K562 (cell line): Measurements from ENCODE around the gene GLI1. TPM values are rescaled to one million over a fixed set of nuclear protein-coding genes. Genes with fewer than 3 reads are reported as not detected.
A peak's percentile ranks its signal among the peaks of the same experiment; 100 is the strongest.

Experiments
- BRCA1 ChIP-seq, 2 experiments: fragments of 450-650 bp in 1 of 2; sonication (generic) in 1 of 2; formaldehyde crosslinking in 1 of 2; IDR thresholded peaks; 2 replicates each; pipeline versions ENCODE4 v1.5.0 to v1.6.1; 2017 to 2020; ENCODE audit warnings: mild to moderate bottlenecking in 1 of 2, missing genetic modification reagents in 1 of 2
- CUX1 ChIP-seq: fragments of 200-800 bp; sonication (Bioruptor generic); IDR thresholded peaks from 2 replicates; pipeline ENCODE4 v1.6.1; 2016; ENCODE audit warnings: missing genetic modification characterization, missing compliant biosample characterization
- GABPB1 ChIP-seq: sonication (generic); formaldehyde crosslinking; IDR thresholded peaks from 2 replicates; pipeline ENCODE4 v1.8.0; 2022; ENCODE audit warnings: mild to moderate bottlenecking, missing genetic modification reagents
- HLTF ChIP-seq: fragments of 450-650 bp; IDR thresholded peaks from 2 replicates; pipeline ENCODE4 v1.6.1; 2016
- HMG20B ChIP-seq: fragments of 250-450 bp; sonication (Bioruptor Pico); IDR thresholded peaks from 2 replicates; pipeline ENCODE4 v1.5.0; 2021; ENCODE audit warnings: mild to moderate bottlenecking
- HNRNPH1 ChIP-seq: fragments of 200-400 bp; formaldehyde crosslinking; optimal IDR thresholded peaks from 2 replicates; pipeline ENCODE3; 2017; ENCODE audit warnings: low read depth, mild to moderate bottlenecking, low read length, moderate library complexity
- ID3 ChIP-seq, 2 experiments: fragments of 250-450 bp in 1 of 2; fragments of 450-650 bp in 1 of 2; sonication (Bioruptor Pico) in 1 of 2; IDR thresholded peaks; 2 replicates each; pipeline versions ENCODE4 v1.6.1 to v1.8.0; 2016 to 2021; ENCODE audit warnings: mild to moderate bottlenecking in 2 of 2, moderate library complexity in 2 of 2, missing compliant biosample characterization in 1 of 2, missing genetic modification characterization in 1 of 2
- OTX1 ChIP-seq: fragments of 450-650 bp; formaldehyde crosslinking; IDR thresholded peaks from 2 replicates; pipeline ENCODE4 v1.4.0; 2022; ENCODE audit warnings: mild to moderate bottlenecking
- PBX2 ChIP-seq, 2 experiments: IDR thresholded peaks in 1 of 2; conservative IDR thresholded peaks in 1 of 2; 2 replicates each; pipeline ENCODE4 v1.6.1; 2016; ENCODE audit warnings: low read depth in 2 of 2, mild to moderate bottlenecking in 1 of 2, missing compliant biosample characterization in 1 of 2, missing genetic modification characterization in 1 of 2, moderate library complexity in 1 of 2
- POLR2AphosphoS5 ChIP-seq: IDR thresholded peaks from 2 replicates; pipeline ENCODE4 v1.6.1; 2011; ENCODE audit warnings: mild to moderate bottlenecking, low read depth, low read length, moderate library complexity; ENCODE audit not compliant: control insufficient read depth, insufficient read depth
- RAD21 ChIP-seq, 2 experiments: fragments of 250-450 bp in 1 of 2; fragments of 450-650 bp in 1 of 2; sonication (Bioruptor Pico) in 1 of 2; formaldehyde crosslinking in 1 of 2; IDR thresholded peaks in 1 of 2; conservative IDR thresholded peaks in 1 of 2; 2 replicates each; pipeline versions ENCODE4 v1.4.0 to v1.8.0; 2020 to 2022; ENCODE audit warnings: mild to moderate bottlenecking in 2 of 2, moderate library complexity in 1 of 2
- RUNX1 ChIP-seq: sonication (generic); IDR thresholded peaks from 2 replicates; pipeline ENCODE4 v1.6.1; 2016; ENCODE audit warnings: antibody characterized with exemption, low read depth
- SETDB1 ChIP-seq: IDR thresholded peaks from one replicate; pipeline ENCODE4 v1.6.1; 2012; ENCODE audit warnings: low read length, control low read depth, inconsistent platforms
- SRSF9 ChIP-seq: fragments of 200-400 bp; formaldehyde crosslinking; IDR thresholded peaks from 2 replicates; pipeline ENCODE4 v1.6.1; 2017; ENCODE audit warnings: low read depth, low read length, borderline replicate concordance
- TAF7 ChIP-seq: fragments of 450-650 bp; IDR thresholded peaks from 2 replicates; pipeline ENCODE4 v1.6.1; 2016; ENCODE audit warnings: missing genetic modification characterization, missing compliant biosample characterization
- TCF3 ChIP-seq: sonication (generic); formaldehyde crosslinking; IDR thresholded peaks from 2 replicates; pipeline ENCODE4 v1.4.0; 2020; ENCODE audit warnings: mild to moderate bottlenecking, missing genetic modification reagents
- TCF7L2 ChIP-seq: fragments of 150-350 bp; IDR thresholded peaks from 2 replicates; pipeline ENCODE4 v1.6.1; 2016; ENCODE audit warnings: low read depth, mild to moderate bottlenecking, low read length, moderate library complexity
- TFAM ChIP-seq: fragments of 250-450 bp; sonication (Bioruptor Pico); conservative IDR thresholded peaks from 2 replicates; pipeline ENCODE4 v1.5.0; 2021; ENCODE audit warnings: mild to moderate bottlenecking, moderate library complexity
- ZNF75A ChIP-seq: fragments of 450-650 bp; formaldehyde crosslinking; IDR thresholded peaks from 2 replicates; pipeline ENCODE4 v1.4.0; 2020; ENCODE audit warnings: mild to moderate bottlenecking
- ZNF77 ChIP-seq: fragments of 250-450 bp; sonication (Bioruptor Pico); IDR thresholded peaks from 2 replicates; pipeline ENCODE4 v1.5.0; 2020
- polyA plus RNA-seq, 8 experiments: library from polyadenylated mRNA; depleted of rRNA in 4 of 8; stranded (reverse) in 5 of 8; unstranded in 3 of 8; fragments of >200 nt; fragmentation: Nextera tagmentation in 2 of 8; fragmentation: Illumina TruSeq in 1 of 8; extraction: Ambion mirVana in 2 of 8; extraction: Trizol in 1 of 8; gene quantifications; 2 replicates each; pipeline versions ENCODE4 v1.2.1 to v1.2.3, GENCODE V29; 2011 to 2014; ENCODE audit warnings: inconsistent platforms in 1 of 8, missing spikeins in 1 of 8
- total RNA-seq, 7 experiments: library from RNA; depleted of rRNA in 6 of 7; stranded (reverse); fragments of >200 nt in 6 of 7; fragmentation: Illumina TruSeq in 2 of 7; extraction: Trizol in 2 of 7; gene quantifications; 2 replicates each; pipeline versions ENCODE4 v1.2.1 to v1.2.3, GENCODE V29; 2011 to 2021; ENCODE audit warnings: low replicate concordance in 1 of 7

The GLI1 gene
- total and polyA plus RNA-seq, 9 of the 15 experiments (the other 6 are each of a cell fraction or from before 2014, with no cell fraction given), result 0.24 to 3.7 (median 0.61) TPM

- no peak for TF ChIP-seq ID3 (CRISPR knock-in tag; IDR thresholded peaks at IDR 0.05)
- TF ChIP-seq ID3 (tag; IDR thresholded peaks at IDR 0.05), result no peak
- no peak for TF ChIP-seq CUX1 (CRISPR knock-in tag)
- no peak for TF ChIP-seq SETDB1
- TF ChIP-seq BRCA1 (IDR thresholded peaks at IDR 0.05), result no peak
- TF ChIP-seq BRCA1 (CRISPR knock-in tag; IDR thresholded peaks at IDR 0.05), result no peak
- TF ChIP-seq SRSF9, result no peak
- TF ChIP-seq HMG20B (CRISPR knock-in tag), result no peak
- peak; percentile 26; the same call in 1 of the 2 replicates for TF ChIP-seq GABPB1 (CRISPR knock-in tag)
- no peak for TF ChIP-seq POLR2AphosphoS5
- TF ChIP-seq RUNX1, result no peak
- TF ChIP-seq PBX2 (CRISPR knock-in tag; IDR thresholded peaks at IDR 0.05; ENCODE audit: low read depth), result no peak
- no peak for TF ChIP-seq PBX2 (tag; conservative IDR thresholded peaks at IDR 0.05; ENCODE audit: low read depth)
- no peak for TF ChIP-seq ZNF75A
- TF ChIP-seq TCF3, result no peak
- no peak for TF ChIP-seq ZNF77
- no peak for TF ChIP-seq TAF7 (tag)
- TF ChIP-seq HNRNPH1, result no peak
- peak; percentile 71 to 85 for TF ChIP-seq RAD21 (CRISPR knock-in tag; conservative IDR thresholded peaks at IDR 0.05 in 1 of 2, IDR thresholded peaks at IDR 0.05 in 1 of 2)
- no peak for TF ChIP-seq TCF7L2
- 0 out of 2 replicates have a peak, but pooled peaks have one; percentile 21 for TF ChIP-seq HLTF
- TF ChIP-seq TFAM (CRISPR knock-in tag), result no peak
- TF ChIP-seq OTX1 (CRISPR knock-in tag), result no peak
Measured at GRCh38 chr12:57459055-57459749, 383 bp upstream of the GLI1 start (continued).
